HG03045 (cell line): ENCODE data around the gene NUP93.
A peak's percentile ranks its signal among the peaks of the same experiment; 100 is the strongest.

Experiments
- ATAC-seq: cut with Tn5 transposase; IDR thresholded peaks from one replicate; pipeline ENCODE4 v1.9.1; 2021; ENCODE audit warnings: mild to moderate bottlenecking, moderate library complexity; ENCODE audit not compliant: unreplicated experiment

NUP93 gene

GRCh38 chr16:56729735-56730662 is at the start of gene NUP93:
TSS of gene NUP93 (plus strand) at chr16:56730129. CDS start at chr16:56748248, 18,119 bp downstream.
- peak; percentile 82 for ATAC-seq

DNA sequence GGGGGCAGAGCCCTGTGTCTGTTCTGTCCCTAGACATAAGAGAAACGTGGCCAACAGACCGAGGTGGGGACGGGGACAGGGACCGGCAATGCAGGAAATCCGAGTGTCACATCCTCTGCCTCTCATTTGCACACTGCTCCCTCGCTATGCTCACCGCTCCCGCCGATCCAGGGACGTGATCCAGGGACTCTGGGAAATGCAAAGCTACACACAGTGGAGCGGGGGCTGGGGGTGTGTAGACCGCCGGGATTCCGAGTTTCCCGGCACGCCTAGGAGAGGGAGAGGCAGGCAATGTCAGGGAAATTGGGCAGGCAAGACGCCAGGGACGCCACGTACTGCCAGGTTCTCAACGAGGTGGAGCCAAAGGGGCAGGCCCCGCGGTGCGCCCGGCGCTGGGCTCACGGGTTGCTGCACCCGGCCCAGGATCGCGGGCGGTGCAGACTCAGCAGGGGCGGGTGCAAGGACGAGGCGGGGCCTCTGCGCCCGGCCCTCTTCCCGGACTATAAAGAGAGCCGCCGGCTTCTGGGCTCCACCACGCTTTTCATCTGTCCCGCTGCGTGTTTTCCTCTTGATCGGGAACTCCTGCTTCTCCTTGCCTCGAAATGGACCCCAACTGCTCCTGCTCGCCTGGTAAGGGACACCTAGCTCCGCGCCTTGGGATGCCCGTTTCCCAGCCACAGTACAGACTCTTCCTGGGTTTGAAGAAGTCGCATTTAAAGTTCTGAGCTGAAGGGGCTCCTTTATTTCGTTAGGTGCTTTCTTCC is 47.8 kb upstream of the NUP93 start, which contains the start of gene MT1X:
MT1X (plus strand) TSS at position 532 of the 764 bp plus-strand sequence; CDS start at position 603, 71 bp downstream.
- ATAC-seq, result peak; percentile 98

DNA sequence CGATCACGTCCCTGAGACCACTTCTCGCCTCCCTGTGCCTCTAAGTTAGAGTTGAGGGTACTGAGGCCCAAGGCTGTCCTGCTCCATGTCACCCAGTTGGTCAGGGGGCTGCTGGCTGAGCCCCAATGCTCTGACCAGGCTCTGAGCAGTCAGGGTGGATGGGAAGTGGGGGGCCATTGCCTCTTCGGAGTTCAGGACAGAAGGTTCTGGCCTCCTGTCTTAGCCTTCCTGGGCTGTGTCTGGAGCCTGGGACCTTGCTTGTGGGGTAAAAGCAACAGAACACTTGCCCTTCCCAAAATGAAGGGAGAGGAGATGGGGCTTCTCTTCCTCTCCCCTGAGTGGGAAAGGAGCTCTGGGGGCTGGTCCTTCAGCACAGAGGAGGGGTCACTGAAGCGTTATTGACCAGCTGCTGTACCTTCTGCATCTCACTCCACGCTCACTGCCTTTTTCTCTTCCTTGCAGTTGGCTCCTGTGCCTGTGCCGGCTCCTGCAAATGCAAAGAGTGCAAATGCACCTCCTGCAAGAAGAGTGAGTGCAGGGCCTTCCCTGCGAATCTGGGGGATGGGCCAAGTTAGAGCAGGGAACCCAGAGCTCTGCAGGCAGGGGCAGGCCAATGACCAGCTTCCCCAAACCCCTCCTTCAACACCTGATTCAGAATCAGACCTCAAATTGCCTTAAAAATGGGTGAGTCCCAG is 47.1 kb upstream of the NUP93 start:
- ATAC-seq, result peak; percentile 8

DNA sequence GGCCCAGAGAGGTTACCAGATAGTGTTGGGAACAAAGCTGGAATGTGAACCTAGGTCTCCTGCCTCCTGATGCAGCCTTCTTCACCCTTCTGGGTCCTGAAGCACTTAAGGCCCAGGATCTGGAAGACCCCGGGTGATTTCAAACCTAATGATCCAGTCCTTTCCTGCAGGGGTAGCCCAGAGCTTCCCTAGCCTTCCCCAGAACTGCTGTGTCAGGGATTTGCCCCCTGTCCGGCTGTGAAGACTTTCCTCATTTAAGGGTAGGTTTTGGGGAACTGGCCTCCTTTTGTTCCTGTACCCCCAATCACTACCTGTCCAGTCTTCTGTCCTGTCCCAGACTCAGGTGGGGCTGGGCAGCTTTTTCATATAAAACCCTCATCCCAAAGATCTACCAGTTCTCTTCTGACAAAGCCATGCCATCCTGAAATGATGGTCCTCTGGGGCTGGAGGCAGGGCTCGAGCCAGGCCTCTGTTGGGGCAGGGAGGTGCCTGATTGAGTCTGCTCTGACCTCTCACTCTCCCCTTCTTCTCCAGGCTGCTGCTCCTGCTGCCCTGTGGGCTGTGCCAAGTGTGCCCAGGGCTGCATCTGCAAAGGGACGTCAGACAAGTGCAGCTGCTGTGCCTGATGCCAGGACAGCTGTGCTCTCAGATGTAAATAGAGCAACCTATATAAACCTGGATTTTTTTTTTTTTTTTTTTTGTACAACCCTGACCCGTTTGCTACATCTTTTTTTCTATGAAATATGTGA is 46.3 kb upstream of the NUP93 start:
- ATAC-seq, result no peak

DNA sequence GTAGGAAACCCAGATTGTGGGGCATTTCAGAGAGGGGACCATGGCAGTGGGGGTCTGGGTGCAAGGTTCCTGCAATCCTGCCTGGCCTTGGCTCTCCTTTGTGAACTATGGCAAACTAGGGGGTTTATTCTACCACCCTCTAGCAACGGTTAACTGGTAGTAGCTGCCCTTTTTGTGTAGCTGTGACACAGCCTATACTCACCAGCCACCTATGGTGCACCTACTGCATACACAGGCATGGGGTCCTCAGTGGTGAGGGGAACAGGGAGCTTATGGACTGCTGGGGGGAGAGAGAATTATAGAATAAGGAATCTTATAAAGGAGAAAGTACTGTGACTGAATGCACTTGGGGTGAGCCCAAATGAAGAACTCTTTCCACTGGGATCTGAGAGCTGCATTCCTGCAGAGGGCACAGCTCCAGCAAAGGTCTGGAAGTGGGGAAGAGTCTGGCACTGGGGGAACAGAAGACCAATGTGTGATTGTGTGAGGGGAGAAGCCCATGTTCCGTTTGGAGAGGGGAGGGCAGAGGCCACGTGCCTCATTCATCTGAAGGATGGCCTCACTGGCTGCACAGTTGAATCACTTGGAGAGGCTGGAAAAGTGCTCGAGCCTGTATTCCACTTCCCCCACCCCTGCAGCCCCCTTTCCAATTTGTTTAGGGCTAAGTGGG is 45.5 kb upstream of the NUP93 start:
- ATAC-seq, result no peak

- ATAC-seq, result no peak
These were observed 44.9 kb upstream of the NUP93 start for GRCh38 chr16:56684926-56685590.

- no peak for ATAC-seq
These were observed 43.2 kb upstream of the NUP93 start for GRCh38 chr16:56686758-56687157.

DNA sequence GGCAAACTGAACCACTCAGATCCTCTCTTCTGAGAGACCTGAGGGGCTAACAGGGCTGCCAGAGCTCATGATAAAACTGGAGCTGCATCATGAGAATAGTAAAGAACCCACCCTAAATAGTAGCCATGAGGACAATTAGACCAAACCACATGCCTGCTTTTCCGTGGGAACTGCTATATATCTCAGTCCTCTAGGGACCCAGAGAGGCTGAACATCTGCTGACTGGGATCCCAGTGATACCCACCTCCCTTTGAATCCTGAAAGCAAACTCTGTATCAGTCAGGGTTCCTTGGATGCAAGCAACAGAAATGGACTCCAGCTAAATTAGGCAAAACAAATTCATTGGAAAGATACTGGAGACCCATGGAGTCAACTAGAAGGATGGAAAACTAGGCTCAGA is 41.2 kb upstream of the NUP93 start:
- ATAC-seq, result no peak

DNA sequence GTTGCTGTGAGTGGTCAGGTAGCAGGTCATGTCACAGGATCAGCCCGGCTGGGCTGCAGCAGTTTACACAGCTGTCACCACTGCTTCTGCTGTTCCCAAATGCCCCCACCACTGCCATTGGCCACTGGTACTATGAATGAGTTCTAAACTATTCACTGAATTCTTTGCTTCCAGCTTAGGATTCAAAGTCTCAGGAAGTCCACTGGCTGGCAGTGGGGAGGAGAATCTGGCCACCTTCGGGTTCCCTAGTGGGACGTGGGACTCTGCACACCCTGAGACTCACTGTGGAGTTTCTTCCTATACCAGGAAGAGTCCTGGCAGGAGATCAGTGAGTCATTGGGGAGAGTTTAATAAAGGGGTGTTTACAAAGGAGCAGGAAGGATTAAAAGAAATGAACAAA is 40.8 kb upstream of the NUP93 start:
- no peak for ATAC-seq

DNA sequence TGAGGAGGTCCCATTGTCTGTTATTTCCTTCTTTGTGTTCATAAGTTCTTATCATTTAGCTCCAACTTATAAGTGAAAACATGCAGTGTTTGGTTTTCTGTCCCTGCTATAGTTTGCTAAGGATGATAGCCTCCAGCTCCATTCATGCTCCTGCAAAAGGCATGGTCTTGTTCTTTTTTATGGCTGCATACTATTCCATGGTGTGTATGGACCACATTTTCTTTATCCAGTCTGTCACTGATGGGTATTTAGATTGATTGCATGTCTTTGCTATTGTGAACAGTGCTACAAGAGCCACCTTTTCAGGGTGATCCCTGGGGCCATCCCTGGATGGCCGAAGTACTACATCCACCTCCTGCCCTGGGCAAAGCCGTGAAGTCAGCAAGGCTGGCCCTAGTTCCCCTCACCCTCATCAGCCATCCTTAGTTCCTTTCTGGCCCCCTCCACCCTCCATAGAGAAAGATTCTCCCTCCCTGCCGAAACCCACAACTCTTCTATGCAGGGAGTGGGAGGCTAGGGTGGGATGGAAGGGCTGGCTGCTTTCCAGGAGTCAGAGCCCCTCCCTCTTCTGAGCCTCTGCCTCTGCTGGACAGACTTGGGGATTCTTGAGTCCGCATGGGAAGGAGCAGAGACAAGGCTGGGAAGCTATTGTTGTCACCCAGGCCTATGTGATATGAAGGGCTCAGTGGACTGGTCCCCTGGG is 39.4 kb upstream of the NUP93 start:
- no peak for ATAC-seq

- no peak for ATAC-seq
These were observed 38.0 kb upstream of the NUP93 start for GRCh38 chr16:56691885-56692284.

DNA sequence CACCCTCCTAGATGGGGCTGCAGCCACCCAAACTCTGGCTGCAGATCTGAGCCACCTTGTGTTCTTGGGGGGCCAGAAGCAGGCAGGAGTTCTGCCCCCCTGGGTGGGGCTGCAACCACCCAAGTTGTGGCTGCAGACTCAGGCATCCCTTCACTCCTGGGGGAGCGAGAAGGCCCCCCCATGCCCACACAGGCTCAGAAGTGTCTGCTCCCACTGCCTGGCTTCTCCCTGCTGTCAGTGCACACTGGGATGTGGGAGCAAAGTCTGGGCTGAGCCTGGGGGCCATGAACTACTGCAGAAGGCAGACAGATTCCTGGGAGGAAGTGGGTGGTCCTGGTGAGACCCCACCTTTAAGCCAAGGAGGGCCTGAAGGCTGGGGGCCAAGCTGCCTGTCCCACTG is 34.7 kb upstream of the NUP93 start:
- no peak for ATAC-seq

GRCh38 chr16:56697456-56698155 is 32.3 kb upstream of the NUP93 start:
- no peak for ATAC-seq

DNA sequence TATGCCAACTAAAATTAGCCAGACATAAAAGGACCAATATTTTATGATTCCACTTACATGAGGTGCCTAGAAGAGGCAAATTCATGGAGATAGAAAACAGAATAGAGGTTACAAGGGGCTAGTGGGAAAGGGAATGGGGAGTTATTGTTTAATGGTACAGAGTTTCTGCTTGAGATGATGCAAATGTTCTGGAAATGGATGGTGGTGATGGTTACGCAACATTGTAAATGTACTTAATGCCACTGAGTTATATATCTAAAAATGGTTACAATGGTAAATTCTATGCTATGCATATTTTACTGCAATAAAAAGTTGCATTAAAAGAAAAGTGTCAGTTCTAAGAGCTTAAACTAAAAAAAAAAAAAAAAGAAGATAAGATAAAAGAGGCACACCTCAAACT is 29.7 kb upstream of the NUP93 start:
- no peak for ATAC-seq

GRCh38 chr16:56700631-56701030 is 29.3 kb upstream of the NUP93 start:
- ATAC-seq, result no peak

GRCh38 chr16:56701534-56701933 is 28.4 kb upstream of the NUP93 start:
- no peak for ATAC-seq

DNA sequence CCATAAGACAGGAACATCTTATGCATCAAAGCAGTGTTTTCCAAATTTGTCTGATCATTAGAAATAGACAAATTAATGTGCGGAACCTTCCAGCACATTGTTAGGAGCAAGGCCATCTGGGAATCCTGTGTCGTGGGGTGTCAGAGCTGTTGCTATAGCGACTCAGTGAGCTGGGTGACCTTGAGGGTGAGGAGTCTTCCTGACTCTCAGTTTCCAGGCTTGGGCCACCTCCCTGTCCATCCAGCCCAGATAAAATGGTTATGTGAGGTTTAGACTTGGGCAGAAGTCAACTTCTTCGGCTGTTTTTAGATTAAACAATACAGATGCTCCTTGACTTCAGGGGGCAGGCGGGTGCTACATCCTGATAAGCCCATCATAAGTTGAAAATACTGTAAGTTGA is 27.1 kb upstream of the NUP93 start:
- no peak for ATAC-seq
